Kidney (tissue), 14 donors: Measurements from ENCODE around the gene DTNB. TPM values are rescaled to one million over a fixed set of nuclear protein-coding genes. Genes with fewer than 3 reads are reported as not detected.
"Not testable (repeated sequence)": the region's sequence is repeated elsewhere in the genome, so short reads cannot be mapped to it uniquely, and the experiment has no call there.

ENCODE experiments used
- DNase-seq, 5 donors: peaks; one replicate each; pipeline ENCODE4 v3.0.0-alpha.2; 2013 to 2020
- FAIRE-seq: peaks from 2 replicates; lab custom pipeline; 2012; peaks lifted over from hg19 to GRCh38; lab: Jason Lieb, UNC
- H3K27ac ChIP-seq, 2 donors: one replicate each; pipeline ENCODE4 v1.7.0; 2013; ENCODE audit warnings: low read depth in 2 of 2, low read length in 2 of 2, inconsistent platforms in 1 of 2
- H3K27me3 ChIP-seq: one replicate; pipeline ENCODE4 v1.7.1; 2013; ENCODE audit warnings: low read length, inconsistent platforms; ENCODE audit not compliant: control insufficient read depth, insufficient read depth
- H3K36me3 ChIP-seq, 3 donors: one replicate each; pipeline versions ENCODE4 v1.7.0 to v1.7.1; 2013; ENCODE audit warnings: low read length in 3 of 3, control low read depth in 1 of 3, inconsistent platforms in 1 of 3; ENCODE audit not compliant: insufficient read depth in 3 of 3, control insufficient read depth in 2 of 3
- H3K4me1 ChIP-seq, 3 donors: one replicate each; pipeline versions ENCODE4 v1.7.0 to v1.7.1; 2013; ENCODE audit warnings: low read length in 3 of 3, inconsistent platforms in 1 of 3, low read depth in 1 of 3; ENCODE audit not compliant: control insufficient read depth in 2 of 3, insufficient read depth in 2 of 3
- H3K4me3 ChIP-seq, 3 donors: one replicate each; pipeline versions ENCODE4 v1.7.0 to v1.8.1; 2013; ENCODE audit warnings: low read length in 3 of 3, control low read depth in 1 of 3, inconsistent platforms in 1 of 3
- H3K9ac ChIP-seq, 3 donors: one replicate each; pipeline versions ENCODE4 v1.7.0 to v1.7.1; 2013; ENCODE audit warnings: low read length in 3 of 3, control low read depth in 1 of 3, inconsistent platforms in 1 of 3
- H3K9me3 ChIP-seq, 3 donors: one replicate each; pipeline versions ENCODE4 v1.7.0 to v1.7.1; 2013; ENCODE audit warnings: low read length in 3 of 3, control low read depth in 1 of 3, inconsistent platforms in 1 of 3; ENCODE audit not compliant: control insufficient read depth in 2 of 3, insufficient read depth in 1 of 3
- intact Hi-C: fragments of 100-400 bp; cut with DNase I; formaldehyde crosslinking; loops from one replicate; pipeline ENCODE4 v1.11.1; 2022
- polyA plus RNA-seq: library from polyadenylated mRNA; stranded (reverse); fragments of 350-450 nt; fragmentation: Illumina TruSeq; extraction: RNeasy Lipid Tissue Mini Kit (QIAGEN cat#74804); gene quantifications from one replicate; pipeline ENCODE4 v1.2.3, GENCODE V29; 2014; ENCODE audit warnings: low read depth, low replicate concordance; ENCODE audit not compliant: insufficient read depth
- total RNA-seq: library from RNA; stranded (reverse); fragmentation: NEBNext Ultra II Directional; extraction: Animal tissue kit (Norgen Biotek cat#: 25700); gene quantifications from one replicate; pipeline ENCODE4 v1.2.1, GENCODE V29; 2021
- TF ChIP-seq, protein P1 (sequence below): IDR thresholded peaks from 3 replicates; pipeline ENCODE4 v1.5.1; 2012; ENCODE audit warnings: mild to moderate bottlenecking, moderate library complexity, borderline replicate concordance; ENCODE audit not compliant: insufficient read depth; ENCODE audit errors: extremely low read depth
- donor health status: control.
- donor health status: control.
- donor health status: control.
- donor health status: control.
- donor health status: control.
- donor health status: DM: yes; HTN: yes; CAD: no.
- donor health status: Normal renal cell carcinoma (clear cell type).

The DTNB gene
- total and polyA plus RNA-seq, 2 donors from 2014 or later = 23.0 to 28.1 TPM

- Histone ChIP-seq H3K27ac (no peak overlapping the region), H3K9me3 (no peaks in the 10 kb centered on the region), H3K9ac (no peak overlapping the region), H3K36me3 (peaks cover 0 to 1% (median 0%) of the 10 kb centered on the region in 3 donors), H3K4me3 (no peak overlapping the region), H3K4me1 (no peaks in the 10 kb centered on the region), H3K27me3 (no peaks in the 10 kb centered on the region)
- FAIRE-seq (no peak), DNase-seq (peak in 1 of 5 donors; percentile 67)
- intact Hi-C loops = no loop called here
- TF ChIP-seq, protein P1, sequence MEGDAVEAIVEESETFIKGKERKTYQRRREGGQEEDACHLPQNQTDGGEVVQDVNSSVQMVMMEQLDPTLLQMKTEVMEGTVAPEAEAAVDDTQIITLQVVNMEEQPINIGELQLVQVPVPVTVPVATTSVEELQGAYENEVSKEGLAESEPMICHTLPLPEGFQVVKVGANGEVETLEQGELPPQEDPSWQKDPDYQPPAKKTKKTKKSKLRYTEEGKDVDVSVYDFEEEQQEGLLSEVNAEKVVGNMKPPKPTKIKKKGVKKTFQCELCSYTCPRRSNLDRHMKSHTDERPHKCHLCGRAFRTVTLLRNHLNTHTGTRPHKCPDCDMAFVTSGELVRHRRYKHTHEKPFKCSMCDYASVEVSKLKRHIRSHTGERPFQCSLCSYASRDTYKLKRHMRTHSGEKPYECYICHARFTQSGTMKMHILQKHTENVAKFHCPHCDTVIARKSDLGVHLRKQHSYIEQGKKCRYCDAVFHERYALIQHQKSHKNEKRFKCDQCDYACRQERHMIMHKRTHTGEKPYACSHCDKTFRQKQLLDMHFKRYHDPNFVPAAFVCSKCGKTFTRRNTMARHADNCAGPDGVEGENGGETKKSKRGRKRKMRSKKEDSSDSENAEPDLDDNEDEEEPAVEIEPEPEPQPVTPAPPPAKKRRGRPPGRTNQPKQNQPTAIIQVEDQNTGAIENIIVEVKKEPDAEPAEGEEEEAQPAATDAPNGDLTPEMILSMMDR = no peak
Measured at GRCh38 chr2:25534455-25534854, 138.9 kb downstream of the DTNB start.

DNA sequence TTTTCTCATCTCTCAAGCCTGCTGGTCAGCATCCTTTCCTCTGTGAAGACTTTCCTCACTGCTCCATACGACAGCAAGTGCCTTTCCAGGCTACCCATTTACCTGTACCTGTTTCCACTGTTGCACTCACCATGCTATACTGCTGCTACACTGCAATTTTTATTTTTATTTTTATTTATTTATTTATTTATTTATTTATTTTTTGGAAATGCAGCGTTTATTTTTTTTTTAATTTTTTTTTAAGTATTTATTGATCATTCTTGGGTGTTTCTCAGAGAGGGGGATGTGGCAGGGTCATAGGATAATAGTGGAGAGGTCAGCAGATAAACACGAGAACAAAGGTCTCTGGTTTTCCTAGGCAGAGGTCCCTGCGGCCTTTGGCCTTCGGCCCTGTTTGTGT lies 139.6 kb downstream of the DTNB start:
- H3K4me3 ChIP-seq, H3K27me3 ChIP-seq, H3K36me3 ChIP-seq, H3K9me3 ChIP-seq, H3K27ac ChIP-seq, intact Hi-C loops, H3K4me1 ChIP-seq, FAIRE-seq, H3K9ac ChIP-seq, DNase-seq: not testable (repeated sequence)

GRCh38 chr2:25532521-25532920 lies 140.9 kb downstream of the DTNB start:
- H3K36me3 ChIP-seq = peaks cover 0 to 2% (median 0%) of the 10 kb centered on the region in 3 donors
- no peaks in the 10 kb centered on the region for H3K9me3 ChIP-seq
- no peak for DNase-seq
- no peaks in the 10 kb centered on the region for H3K27me3 ChIP-seq
- TF ChIP-seq, protein P1 = no peak
- intact Hi-C loops = no loop called here
- no peak for FAIRE-seq
- H3K9ac ChIP-seq = no peak overlapping the region
- no peak overlapping the region for H3K4me3 ChIP-seq
- H3K4me1 ChIP-seq = no peaks in the 10 kb centered on the region
- no peak overlapping the region for H3K27ac ChIP-seq

DNA sequence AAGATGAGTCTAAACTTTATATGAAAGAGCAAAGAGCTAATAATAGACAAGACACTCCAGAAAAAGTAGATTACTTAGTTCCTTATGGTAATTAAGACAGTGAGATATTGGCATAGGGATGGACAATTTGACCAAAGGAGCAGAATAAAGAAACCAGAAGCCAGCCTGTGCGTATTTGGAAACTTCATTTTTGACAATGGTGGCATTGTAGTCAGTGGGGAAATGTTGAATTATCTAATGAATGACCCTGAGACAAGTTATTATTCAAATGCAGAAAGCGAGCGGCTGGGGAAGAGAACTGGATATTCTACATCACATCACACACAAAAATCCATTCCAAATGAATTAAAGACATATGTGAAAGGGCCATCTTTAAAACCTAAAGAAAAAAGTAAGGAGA lies 144.3 kb downstream of the DTNB start:
- Histone ChIP-seq H3K27me3 (no peaks in the 10 kb centered on the region), H3K9ac (no peak overlapping the region), H3K4me3 (no peak overlapping the region), H3K9me3 (no peaks in the 10 kb centered on the region), H3K4me1 (no peaks in the 10 kb centered on the region), H3K36me3 (peaks cover 0 to 2% (median 0%) of the 10 kb centered on the region in 3 donors), H3K27ac (no peak overlapping the region)
- TF ChIP-seq, protein P1 = no peak
- intact Hi-C loops = no loop called here
- DNase-seq (no peak), FAIRE-seq (no peak)
